Mammary epithelial cell (primary cell): ENCODE measurements around the gene B4GALNT1.

Source experiments
- CTCF ChIP-seq, 2 donors: IDR thresholded peaks in 1 of 2; conservative IDR thresholded peaks in 1 of 2; 2 replicates each; pipeline ENCODE4 v1.5.1; 2011 to 2012; ENCODE audit warnings: inconsistent platforms in 2 of 2, low read length in 2 of 2, mild to moderate bottlenecking in 2 of 2, control low read depth in 1 of 2, low read depth in 1 of 2; ENCODE audit not compliant: insufficient read depth in 1 of 2; ENCODE audit errors: extremely low read depth in 1 of 2
- EZH2 ChIP-seq: IDR thresholded peaks from 2 replicates; pipeline ENCODE4 v1.6.1; 2012; ENCODE audit warnings: low read length, inconsistent platforms, borderline replicate concordance

- TF ChIP-seq CTCF (conservative IDR thresholded peaks at IDR 0.05 in 1 of 2, IDR thresholded peaks at IDR 0.05 in 1 of 2; ENCODE audit: extremely low read depth in 1 of 2, insufficient read depth in 1 of 2, low read depth in 1 of 2, low read length in 2 of 2) = no peak
- no peak for TF ChIP-seq EZH2
These were observed 46.1 kb downstream of the B4GALNT1 start for GRCh38 chr12:57586832-57587429.
